HL-60/S4 treated with phorbol 12-myristate 13-acetate at 8.2 ng/mL for 4 days and 3 days (cell line): Measurements from ENCODE around the gene CAMP.
"Not testable (repeated sequence)": the region's sequence is repeated elsewhere in the genome, so short reads cannot be mapped to it uniquely, and the experiment has no call there.

Experiments used
- in situ Hi-C: fragments of 300-500 bp; cut with MboI; formaldehyde crosslinking; loops from 2 replicates; pipeline ENCODE4 v1.15.0; 2022; ENCODE audit warnings: low sequenced_read_pairs

Gene CAMP, protein sequence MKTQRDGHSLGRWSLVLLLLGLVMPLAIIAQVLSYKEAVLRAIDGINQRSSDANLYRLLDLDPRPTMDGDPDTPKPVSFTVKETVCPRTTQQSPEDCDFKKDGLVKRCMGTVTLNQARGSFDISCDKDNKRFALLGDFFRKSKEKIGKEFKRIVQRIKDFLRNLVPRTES

DNA sequence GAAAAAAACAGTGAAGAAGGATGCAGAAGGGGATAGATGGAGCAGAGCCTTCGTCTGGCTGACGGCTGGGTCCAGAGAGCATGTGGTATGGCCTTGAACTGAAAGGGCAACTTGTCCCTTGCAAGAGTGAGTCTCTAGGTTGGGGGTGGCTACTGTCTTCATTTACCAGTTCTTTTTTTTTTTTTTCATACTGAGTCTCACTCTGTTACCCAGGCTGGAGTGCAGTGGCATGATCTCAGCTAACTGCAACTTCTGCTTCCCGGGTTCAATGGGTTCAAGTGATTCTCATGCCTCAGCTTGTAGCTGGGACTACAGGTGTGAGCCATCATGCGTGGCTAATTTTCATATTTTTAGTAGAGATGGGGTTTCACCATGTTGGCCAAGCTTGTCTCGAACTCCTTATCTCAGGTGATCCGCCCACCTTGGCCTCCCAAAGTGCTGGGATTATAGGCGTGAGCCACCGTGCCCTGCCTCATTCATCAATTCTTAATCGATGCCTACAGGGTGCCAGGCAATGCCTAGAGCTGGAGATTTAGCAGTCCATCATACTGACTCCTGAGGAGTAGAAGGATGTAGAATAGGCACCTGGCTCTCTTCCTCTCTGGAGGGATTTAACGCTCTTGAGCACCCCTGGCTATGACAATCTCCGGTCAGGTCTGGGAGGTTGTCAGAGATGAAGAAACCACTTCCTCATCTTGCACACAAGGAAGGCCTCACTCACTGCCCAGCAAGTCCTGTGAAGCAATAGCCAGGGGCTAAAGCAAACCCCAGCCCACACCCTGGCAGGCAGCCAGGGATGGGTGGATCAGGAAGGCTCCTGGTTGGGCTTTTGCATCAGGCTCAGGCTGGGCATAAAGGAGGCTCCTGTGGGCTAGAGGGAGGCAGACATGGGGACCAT is at the start of gene CAMP:
CAMP (plus strand) TSS at position 880 of the 898 bp plus-strand sequence; CDS start at position 897, 17 bp downstream.
- in situ Hi-C loops, result no loop called here

DNA sequence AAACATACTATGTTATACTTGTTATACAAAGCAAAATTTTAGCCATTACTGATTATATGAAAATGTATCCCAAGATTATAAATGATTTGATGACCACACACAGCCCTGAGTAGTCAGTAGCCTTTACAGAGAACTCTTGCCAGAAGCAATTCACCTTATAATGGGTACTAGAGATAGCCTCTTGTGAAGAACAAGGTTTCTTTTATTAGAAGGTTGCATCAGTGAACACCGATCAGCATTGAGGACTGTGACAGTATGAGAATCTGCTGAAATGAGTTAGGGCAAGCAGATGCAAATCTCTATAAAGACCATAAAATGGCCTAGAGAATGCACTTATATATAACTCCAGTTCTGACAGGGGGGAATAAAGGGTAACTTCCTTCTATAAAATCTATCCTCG is 45.2 kb upstream of the CAMP start:
- in situ Hi-C loops, result no loop called here

DNA sequence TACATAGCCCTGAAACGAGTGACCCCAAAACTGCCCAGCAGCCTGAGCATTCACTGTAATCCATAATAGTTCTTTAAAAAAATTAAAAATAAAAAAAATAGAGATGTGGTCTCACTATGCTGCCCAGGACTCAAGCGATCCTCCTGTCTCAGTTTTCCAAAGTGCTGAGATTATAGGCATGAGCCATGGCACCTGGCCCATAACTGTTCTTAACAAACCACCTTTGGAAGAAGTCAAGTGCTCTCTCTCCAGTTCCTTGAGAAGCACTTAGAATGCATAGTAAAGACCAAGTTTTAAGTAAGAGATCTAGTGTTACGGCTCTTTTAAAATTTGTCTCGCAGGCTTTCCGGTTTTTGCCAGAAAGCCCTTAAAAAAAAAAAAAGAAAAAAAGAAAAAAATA is 43.3 kb upstream of the CAMP start:
- in situ Hi-C loops, result no loop called here

DNA sequence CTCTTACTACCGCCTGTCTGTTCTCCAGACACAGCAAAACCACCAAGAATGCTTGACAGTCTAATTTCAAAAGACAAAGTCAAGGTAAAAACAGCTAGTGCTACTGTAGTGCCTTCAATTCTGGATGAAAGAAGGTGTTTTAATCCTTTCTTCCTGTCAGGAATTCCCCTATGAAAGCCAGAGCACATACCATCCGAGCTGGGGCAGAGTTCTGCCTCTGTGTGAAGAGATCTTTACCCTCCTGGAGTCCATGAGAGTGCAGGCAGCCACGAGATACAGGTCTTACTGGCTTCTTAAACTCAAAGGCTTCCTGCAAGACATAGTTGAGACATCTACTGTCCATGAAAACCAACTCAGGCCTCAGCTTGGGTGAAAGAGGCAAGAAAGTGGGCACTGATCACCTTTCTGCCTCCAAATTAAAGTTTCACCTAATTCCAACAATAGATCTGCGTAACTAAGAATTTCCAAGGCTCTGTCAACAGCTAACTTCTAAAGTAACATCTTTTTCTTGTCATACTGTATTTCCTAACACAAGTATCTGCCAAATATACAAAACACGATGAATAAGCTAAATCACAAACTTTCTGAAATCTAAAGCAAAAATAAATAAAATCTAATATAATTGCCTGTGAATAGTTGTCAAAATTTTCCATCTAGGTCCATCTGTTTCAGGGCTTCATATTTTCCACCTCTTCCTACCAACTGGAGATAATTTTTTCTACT is 42.6 kb upstream of the CAMP start:
- in situ Hi-C loops, result no loop called here

DNA sequence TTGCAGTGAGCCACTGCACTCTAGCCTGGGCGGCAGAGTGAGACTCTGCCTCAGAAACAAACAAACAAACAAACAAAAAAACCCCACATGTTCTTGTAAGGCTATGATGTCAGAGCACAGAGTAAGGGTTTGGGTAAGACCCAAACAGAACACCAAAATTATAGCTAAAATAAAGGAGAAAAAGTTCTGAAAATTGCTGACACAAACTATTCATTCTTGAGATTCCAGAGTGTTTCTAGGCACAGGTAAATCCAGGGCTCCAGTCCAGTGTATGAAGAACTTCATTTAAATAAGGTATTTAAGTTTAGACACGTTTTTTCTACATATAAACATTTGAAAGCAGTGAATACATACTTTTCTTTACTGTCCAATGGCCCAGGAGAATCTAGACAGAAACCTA is 39.0 kb upstream of the CAMP start:
- in situ Hi-C loops, result no loop called here

DNA sequence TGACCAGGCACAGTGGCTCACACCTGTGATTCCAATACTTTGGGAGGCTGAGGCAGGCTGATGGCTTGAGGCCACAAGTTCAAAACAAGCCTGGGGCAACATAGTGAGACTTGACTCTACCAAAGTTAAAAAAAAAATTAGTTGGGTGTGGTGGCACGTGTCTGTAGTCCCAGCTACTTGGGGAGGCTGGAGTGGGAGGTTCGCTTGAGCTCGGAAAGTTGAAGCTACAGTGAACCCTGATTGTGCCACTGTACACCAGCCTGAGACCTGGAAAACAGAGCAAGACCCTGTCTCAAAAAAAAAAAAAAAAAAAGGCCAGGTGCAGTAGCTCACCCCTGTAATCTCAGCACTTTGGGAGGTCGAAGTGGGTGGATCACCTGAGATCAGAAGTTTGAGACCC is 38.2 kb upstream of the CAMP start:
- in situ Hi-C loops, result no loop called here

DNA sequence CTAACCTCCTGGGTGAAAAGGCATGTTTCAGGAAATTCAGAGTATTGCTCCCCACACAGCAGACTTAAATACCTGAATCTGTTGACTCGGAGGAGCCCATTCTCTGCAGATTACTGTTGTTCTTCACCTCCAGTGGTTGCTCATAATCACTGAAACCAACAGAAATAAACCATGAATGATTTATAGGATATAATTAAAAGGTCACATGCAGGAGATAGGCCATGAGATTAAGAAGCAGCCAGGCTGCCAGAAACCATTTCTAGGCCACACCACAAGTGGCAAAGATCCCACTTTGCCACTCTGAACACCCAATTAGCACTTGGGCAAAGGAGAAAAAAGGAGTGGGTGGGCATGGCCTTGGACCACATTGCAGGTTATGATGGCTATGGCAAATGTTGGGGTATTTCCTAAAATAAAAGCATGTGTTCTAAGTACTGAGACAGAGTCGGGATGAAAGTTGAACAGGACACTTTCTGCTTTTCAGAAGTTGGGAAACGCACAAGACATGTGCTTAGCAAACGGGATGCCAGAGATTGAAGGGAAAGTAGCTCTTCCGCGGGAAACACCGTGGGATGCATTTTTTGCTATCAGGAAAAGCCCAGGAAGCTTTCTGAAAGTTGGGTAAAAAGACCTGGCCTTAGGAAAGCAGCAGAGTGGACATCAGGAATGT is 36.5 kb upstream of the CAMP start:
- in situ Hi-C loops, result no loop called here

DNA sequence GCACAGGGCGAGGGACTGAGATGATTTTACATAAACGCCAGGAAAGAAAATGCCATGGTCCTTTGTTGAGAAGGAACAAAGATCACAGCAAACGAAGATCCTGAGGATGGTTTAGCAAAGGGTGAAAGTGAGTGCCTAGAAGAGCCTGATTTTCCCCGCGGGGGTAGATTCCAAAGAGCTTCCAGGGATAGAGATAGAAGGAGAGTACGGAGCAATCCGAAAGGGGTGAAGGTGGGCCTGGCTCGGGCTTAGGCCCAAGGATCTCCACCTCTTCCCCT is 36.1 kb upstream of the CAMP start:
- in situ Hi-C loops, result no loop called here

DNA sequence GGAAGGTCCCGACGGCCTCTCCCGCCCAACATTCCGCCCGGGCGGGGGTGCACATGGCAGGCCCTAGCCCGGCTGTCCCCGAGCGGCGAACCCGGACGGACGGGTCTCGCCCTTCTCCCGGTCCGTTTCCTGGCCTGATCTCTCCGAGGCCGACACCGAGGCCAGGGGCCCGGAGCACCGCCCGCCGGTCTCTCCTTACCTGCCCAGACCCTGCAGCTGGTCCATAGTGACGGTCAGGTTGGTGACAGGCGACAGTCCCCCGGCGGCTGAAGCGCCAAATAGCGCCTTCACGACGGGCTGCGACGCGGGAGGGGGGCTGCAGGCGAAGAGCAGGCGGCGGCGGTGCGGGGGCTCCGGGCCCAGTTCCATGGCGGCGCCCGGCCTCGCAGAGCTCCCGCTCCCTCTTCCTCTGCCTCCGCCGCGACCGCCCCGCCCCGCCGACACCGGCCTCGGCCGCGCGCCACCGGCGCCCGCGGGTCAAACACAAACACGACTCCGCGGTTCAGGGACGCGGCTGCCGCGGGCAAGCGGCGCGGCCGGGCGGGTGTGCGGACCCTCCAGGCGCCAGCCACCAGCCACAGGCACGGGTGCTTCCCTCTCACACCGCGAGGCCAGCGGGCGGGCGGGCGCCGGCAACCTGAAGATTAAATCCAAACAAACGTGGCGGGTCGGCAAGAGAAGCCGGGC is 35.6 kb upstream of the CAMP start:
- in situ Hi-C loops, result no loop called here

DNA sequence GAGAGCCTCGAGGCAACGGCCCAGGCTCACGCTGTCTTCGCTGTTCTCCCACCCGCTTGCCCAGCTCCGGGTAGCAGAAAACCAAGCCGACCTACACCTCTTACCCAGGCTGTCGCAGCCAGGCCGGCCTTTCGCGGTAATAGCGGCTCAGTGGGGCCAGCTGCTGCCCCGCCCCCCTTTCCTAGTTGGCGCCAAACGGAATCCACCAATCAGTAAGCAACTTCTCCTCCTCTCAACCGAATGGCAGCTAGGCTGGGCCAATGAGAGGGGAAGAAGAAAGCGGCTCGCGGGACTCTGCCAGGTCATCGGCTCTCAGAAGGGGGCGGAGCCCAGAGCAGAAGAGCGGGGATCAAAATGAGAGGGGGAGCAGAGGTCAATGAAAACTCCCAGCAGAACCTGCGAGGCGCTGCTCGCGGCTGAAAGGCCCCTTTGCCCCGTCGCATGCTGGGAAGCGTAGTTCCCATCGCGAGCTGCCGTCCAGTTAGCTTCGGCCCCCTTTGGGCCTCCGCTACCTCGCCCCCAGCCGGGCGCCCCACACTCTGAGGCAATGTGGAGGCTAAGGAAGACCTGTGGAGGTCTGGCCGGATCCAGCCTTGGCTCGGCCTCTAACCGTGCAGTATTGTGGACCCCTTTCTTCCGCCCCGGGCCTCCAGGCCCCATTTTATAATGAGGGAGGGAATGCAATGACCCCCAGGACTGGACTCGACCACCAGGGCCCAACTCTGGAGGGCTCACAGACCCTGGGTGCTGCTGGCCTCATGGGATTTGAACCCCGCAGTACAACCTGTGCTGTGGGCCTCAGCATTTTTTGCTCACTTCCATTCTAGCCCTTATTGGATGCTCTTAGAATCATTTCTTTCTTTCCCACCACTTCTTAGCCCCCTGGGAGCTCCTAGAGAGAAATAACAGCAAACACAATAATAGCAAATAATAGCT is 34.8 kb upstream of the CAMP start, which contains the start of gene CDC25A:
CDC25A (minus strand) TSS at position 152 of the 936 bp plus-strand sequence. CDS start 470 bp downstream, outside the sequence.
- in situ Hi-C loops, result no loop called here

DNA sequence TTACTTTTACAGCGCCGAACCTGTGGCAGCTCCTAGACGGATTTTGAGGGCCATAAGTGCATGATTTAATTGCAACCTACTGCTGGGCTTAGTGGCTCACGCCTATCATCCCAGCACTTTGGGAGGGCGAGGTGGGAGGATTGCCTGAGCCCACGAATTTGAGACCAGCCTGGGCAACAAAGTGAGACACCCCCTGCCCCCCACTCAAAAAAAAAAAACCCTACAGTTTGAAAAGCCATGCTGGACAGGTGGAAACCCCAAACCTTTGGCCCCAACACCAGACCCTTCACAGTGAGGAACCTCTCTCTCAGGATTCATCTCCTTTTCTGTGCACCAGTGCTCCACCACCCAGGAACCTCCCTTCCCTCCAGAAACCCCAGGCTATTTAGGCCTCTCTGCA is 34.0 kb upstream of the CAMP start:
- in situ Hi-C loops, result no loop called here

DNA sequence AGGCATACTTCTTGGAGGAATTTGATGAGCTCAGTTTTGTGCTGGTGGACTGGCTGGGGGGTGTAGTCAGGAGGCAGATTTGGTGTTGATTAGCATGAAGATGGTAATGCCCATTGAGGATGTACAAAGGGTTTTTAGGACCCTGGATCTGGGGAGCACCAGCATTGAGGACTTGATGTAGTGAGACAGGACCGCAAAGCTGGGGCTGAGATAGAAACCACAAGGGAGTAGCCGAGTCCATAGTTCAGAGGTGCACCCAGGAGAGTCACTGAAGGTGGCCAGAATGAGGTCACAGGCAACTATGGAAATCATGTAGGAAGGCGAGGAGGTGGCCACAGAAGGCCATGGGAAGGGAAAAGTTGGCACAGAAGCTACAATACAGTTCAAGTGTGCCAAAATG is 32.4 kb upstream of the CAMP start:
- in situ Hi-C loops, result no loop called here

DNA sequence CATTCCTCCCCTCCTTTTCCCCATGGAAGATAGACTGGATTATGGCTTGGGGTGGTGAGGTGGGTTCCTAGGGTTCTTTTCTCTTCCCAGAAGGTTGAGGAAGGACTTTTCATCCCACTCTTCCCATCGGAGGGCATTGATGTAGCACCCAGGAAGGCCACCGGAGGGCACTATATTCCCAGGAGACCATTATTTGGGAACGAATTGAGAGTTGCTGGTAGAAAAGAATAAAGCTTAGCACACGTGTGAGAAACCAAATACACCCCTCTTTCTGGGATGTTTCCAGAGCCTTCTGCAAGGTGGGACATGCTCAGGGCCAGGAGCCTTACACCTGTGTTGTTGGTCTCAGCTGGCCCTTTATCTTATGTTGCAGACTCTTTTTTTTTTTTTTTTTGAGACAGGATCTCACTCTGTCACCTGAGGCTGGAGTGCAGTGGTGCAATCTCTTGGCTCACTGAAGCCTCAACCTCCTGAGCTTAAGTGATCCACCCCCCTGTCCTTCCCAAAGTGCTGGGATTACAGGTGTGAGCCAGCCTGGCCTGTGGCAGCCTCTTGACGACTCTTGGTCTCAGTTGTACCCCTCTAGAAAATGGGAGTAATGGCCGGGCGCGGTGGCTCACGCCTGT is 28.7 kb upstream of the CAMP start:
- in situ Hi-C loops, result no loop called here

DNA sequence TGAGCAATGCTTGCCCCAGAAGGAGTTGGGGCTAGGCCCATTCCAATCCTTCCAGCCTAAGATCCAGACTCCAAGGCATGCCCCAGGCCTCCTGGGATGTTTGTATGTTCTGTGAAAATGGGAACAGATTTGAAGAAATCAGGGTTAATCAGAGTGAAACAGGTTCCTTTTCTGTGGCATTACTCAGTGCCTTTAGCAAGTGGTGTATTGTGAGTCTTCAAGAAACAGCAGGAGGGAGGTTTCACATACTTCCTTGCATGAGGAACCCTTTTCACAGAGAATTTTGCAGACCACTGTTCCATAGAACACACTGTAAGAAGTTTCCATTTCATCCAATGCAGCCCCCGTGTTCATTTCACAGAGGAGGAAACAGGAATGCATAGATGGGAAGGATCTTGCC is 26.7 kb upstream of the CAMP start:
- in situ Hi-C loops, result no loop called here

DNA sequence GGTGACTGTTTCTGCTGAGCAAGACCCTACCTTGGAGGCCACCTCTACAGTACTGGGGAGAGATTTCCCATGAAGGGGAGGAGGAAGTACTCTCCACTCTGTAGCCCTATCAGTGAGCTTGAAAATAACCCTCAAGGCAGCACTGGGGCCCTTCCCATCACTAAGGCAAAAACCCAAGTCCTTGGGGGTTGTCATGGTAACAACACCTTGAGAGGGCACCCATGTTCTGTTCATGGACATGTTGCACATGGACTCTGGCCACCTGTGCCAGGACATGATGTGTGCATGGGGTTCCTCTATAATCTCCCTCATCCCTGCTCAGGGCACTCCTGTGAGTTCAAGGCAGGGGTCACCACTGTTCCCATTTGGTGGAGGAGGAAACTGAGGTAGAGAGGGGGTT is 24.2 kb upstream of the CAMP start:
- in situ Hi-C loops, result no loop called here

DNA sequence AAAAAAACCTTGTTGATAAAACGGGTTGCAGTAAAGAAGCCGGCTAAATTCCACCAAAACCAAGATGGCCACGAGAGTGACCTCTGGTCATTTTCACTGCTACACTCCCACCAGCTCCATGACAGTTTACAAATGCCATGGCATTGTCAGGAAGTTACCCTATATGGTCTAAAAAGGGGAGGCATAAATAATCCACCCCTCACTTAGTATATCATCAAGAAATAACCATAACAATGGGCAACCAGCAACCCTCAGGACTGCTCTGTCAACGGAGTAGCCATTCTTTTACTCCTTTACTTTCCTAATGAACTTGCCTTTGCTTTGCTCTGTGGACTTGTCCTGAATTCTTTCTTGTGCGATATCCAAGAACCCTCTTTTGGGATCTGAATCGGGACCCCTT is 20.7 kb upstream of the CAMP start:
- in situ Hi-C loops, result no loop called here

DNA sequence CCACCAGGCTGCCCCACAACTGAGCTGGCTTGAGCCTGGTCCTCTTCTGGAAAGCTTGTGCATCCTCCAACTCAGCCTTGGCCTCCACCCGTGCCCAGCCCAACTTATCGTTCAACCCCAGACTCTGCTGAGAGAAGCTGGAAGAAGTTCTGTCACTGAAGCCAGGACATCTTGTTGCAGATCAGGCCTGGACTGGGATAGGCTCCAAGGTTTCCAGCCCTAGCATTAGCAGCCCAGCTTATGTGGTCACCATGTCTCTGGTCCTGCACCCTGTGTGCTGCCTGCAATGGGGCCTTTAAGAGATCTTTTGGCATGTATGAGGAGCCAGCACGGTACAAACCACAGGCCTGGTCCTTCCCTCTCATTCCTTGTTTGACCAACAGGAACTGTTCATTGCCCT is 15.2 kb upstream of the CAMP start:
- in situ Hi-C loops, result no loop called here

DNA sequence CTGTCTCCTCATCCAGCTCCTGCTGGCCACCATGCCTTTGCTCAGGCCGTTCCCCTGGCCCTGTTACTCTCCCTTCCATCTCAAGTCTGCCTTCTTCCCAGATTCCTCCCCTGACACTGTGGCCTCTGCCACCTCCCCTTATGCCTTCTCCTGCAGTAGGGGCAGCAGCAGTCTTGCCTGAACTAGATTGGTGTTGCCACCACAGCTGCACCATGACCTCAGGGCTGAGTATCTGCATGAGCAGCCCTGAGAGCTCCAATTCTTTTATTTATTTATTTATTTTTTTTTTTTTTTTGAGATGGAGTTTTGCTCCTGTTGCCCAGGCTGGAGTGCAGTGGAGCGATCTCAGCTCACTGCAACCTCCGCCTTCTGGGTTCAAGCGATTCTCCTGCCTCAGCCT is 13.8 kb upstream of the CAMP start:
- in situ Hi-C loops, result no loop called here

DNA sequence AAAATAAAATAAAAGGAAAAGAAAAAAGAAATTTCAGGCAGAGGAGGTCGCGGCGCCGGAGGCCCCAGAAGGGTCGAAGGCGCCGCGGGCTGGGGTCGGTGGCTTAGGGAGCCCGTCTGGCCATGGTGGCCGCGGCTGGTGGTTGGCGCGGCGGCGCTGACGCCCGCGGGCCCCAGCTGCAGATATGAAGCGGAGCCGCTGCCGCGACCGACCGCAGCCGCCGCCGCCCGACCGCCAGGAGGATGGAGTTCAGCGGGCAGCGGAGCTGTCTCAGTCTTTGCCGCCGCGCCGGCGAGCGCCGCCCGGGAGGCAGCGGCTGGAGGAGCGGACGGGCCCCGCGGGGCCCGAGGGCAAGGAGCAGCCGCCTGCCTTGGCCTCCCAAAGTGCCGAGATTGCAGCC is 12.8 kb upstream of the CAMP start:
- in situ Hi-C loops, result not testable (repeated sequence)
